Stimulated activated naive CD8-positive, alpha-beta T cell treated with anti-CD3 and anti-CD28 coated beads, Interleukin-15, Interleukin-2, amounts not matched to agents 100 ng/mL and 50 ng/mL, for 24 hours (primary cell): ENCODE data around the gene IMMP2L.

Experiments used
- H3K27ac Mint-ChIP-seq: one replicate; pipeline ENCODE4 v1.8.0; 2021; ENCODE audit warnings: mild to moderate bottlenecking, mixed read lengths
- H3K27me3 Mint-ChIP-seq: one replicate; pipeline ENCODE4 v1.8.0; 2021; ENCODE audit warnings: mixed read lengths
- H3K36me3 Mint-ChIP-seq: one replicate; pipeline ENCODE4 v1.8.0; 2021; ENCODE audit warnings: low read depth, mixed read lengths
- H3K4me1 Mint-ChIP-seq: one replicate; pipeline ENCODE4 v1.8.0; 2021; ENCODE audit warnings: low read depth, mixed read lengths
- H3K4me3 Mint-ChIP-seq: one replicate; pipeline ENCODE4 v1.8.0; 2021; ENCODE audit warnings: mild to moderate bottlenecking, mixed read lengths
- H3K9me3 Mint-ChIP-seq: one replicate; pipeline ENCODE4 v1.8.0; 2021; ENCODE audit warnings: mixed read lengths

IMMP2L gene

DNA sequence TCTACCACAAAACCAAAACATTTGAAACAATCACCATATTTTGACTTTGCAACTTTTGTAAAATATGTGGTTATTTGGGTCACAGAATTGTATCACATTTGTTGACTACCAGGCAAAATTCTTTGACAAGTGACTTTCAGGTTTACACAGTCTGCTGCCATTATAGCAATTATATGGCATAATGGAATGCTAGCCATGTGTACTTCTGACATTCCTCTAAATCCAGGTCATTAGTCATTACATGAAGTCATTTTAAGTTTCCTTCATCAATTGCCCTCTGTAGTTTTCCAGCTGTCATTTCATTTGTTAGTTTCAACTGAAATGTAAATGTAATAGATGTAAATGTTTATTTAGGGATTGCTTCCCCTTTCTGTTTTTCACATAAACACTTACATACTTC, 137.5 kb downstream of the IMMP2L start:
- Mint-ChIP-seq H3K36me3 (peaks cover 19% of the 10 kb centered on the region), H3K9me3 (peaks cover 8% of the 10 kb centered on the region)

DNA sequence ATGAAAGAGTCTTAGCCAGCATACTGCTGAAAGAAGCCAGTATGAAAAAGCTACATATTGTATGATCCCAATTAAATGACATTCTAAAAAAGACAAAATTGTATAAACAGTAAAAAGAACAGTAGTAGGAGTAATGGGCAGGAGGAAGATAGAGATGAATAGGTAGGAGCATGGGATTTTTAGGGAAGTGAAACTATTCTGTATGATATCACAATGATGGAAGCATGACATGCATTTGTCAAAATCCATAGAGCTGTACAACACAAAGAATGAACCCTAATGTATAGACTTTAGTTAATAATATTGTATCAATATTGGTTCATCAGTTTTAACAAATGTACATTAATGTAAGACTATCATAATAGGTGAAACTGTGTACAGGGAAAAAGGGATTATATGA, 147.9 kb downstream of the IMMP2L start:
- Mint-ChIP-seq H3K27me3 (no peaks in the 10 kb centered on the region), H3K4me1 (no peaks in the 10 kb centered on the region), H3K27ac (peak overlapping the region; percentile 9), H3K36me3 (peaks cover 13% of the 10 kb centered on the region), H3K4me3 (no peak overlapping the region), H3K9me3 (no peaks in the 10 kb centered on the region)

More for the DNA sequence above, 137.5 kb downstream of the IMMP2L start:
- Mint-ChIP-seq H3K27ac (no peak overlapping the region), H3K4me3 (no peak overlapping the region), H3K27me3 (no peaks in the 10 kb centered on the region), H3K4me1 (no peaks in the 10 kb centered on the region)

DNA sequence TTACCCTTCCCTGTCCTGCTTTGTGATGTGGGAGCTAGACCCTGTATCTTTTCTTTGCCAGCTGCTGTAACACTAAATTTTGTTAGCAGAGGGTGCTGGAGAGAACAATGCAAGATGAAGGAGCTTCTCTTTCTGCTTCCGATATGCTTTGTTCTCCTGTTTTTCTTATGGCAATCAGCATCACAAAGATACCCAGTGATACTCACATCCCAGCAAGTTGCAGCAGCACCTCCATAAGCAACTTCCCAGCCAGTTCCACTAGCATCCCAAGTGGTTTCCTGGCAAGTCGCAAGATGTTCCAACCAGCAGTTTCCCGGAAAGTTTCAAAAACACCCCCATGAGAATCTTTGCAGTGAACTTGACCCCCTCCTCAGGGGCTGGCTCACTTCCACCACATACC, 148.6 kb downstream of the IMMP2L start:
- no peak overlapping the region for H3K4me3 Mint-ChIP-seq
- H3K27me3 Mint-ChIP-seq = no peaks in the 10 kb centered on the region
- no peaks in the 10 kb centered on the region for H3K9me3 Mint-ChIP-seq
- H3K4me1 Mint-ChIP-seq = no peaks in the 10 kb centered on the region
- H3K36me3 Mint-ChIP-seq = peaks cover 13% of the 10 kb centered on the region
- H3K27ac Mint-ChIP-seq = no peak overlapping the region

DNA sequence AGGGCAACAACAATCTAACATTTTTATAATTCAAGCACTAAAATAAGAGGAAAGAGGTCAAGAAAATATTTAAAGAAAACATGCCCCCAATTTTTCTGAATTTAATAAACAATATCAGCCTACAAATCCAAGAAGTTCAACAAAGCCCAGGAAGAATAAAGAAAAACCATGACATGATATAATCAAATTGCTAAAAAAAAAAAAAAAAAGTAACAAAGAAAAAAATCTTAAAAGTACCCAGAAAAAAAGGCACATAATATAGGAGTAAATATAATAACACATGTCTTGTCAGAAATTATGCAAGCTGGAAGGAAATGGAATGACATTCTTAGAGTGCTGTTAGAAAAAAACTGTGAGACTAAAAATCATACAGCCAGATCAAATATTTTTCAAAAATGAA, 151.4 kb downstream of the IMMP2L start:
- no peak overlapping the region for H3K4me3 Mint-ChIP-seq
- peaks cover 7% of the 10 kb centered on the region for H3K9me3 Mint-ChIP-seq
- H3K27ac Mint-ChIP-seq = no peak overlapping the region
- H3K36me3 Mint-ChIP-seq = peaks cover 13% of the 10 kb centered on the region
- H3K27me3 Mint-ChIP-seq = no peaks in the 10 kb centered on the region
- H3K4me1 Mint-ChIP-seq = no peaks in the 10 kb centered on the region

DNA sequence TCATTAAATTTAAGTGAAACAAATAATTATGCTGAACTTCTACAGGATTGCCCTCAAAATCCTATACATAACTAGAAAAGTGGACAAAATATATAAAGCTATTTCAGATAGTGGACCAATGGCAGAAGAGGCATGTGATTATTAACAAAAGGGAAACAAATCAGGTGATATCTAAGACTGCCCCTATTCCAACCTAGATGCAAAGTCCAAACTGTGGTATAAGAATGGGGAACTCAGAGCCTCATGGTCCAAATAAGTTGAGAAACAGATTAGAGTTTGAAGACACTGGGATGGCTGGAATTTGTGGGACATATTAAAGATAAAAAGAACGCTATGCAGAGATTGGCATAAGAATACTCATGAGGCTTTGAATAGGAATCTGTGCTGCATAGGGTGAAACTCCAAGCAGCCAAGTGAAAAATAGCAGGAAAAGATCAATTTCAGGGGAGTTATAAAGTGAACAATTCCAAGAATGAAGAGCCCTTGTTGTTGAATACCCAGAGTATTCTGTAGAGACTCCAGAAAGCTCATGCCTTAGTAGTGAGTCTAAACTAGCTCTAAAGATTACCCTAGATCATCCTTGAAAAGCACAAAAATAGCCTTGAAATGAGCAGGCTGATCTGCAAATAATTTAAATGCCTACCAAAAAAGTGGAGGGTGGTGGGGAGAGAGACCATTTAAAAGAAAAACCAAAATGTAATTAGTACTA, 152.4 kb downstream of the IMMP2L start:
- H3K27me3 Mint-ChIP-seq = no peaks in the 10 kb centered on the region
- peaks cover 7% of the 10 kb centered on the region for H3K9me3 Mint-ChIP-seq
- H3K4me1 Mint-ChIP-seq = no peaks in the 10 kb centered on the region
- no peak overlapping the region for H3K4me3 Mint-ChIP-seq
- no peak overlapping the region for H3K27ac Mint-ChIP-seq
- H3K36me3 Mint-ChIP-seq = peaks cover 13% of the 10 kb centered on the region

DNA sequence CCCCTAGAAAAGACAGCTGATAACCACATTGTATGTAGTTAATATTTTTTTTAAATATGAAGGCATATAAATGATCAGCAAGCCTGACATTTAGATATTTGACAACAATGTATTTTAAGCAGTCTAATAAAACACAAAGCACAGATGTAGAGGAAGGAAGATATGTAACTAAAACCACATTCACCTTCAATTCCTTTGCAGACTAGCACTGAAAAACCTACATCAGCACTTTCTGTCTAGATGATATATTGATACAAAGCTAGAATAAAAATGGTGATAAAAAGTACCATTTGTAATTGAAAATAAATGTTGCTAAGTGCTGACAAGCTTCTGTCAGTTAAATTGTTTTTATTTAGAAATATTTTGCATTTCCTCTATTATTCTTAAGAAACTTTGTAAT, 153.6 kb downstream of the IMMP2L start:
- Mint-ChIP-seq H3K36me3 (peaks cover 13% of the 10 kb centered on the region), H3K4me3 (no peak overlapping the region), H3K4me1 (no peaks in the 10 kb centered on the region), H3K27ac (no peak overlapping the region), H3K27me3 (no peaks in the 10 kb centered on the region), H3K9me3 (peaks cover 7% of the 10 kb centered on the region)

DNA sequence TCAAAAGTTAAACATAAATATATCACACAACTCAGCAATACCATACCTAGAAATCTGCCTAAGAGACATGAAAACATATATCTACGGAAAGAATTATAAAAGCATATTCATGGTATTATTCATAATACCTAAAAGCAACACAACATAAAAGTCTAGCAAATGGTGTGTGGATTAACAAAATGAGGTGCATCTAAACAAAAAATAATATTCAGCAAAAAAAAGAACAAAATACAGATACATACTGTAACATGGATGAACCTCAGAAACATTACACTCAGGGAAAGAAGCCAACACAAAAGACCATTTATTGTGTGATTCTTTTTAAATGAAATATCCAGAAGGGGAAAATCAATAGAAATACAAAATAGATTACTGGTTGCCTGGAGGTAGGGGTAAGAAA, 155.0 kb downstream of the IMMP2L start:
- Mint-ChIP-seq H3K9me3 (peaks cover 12% of the 10 kb centered on the region), H3K27ac (no peak overlapping the region)

DNA sequence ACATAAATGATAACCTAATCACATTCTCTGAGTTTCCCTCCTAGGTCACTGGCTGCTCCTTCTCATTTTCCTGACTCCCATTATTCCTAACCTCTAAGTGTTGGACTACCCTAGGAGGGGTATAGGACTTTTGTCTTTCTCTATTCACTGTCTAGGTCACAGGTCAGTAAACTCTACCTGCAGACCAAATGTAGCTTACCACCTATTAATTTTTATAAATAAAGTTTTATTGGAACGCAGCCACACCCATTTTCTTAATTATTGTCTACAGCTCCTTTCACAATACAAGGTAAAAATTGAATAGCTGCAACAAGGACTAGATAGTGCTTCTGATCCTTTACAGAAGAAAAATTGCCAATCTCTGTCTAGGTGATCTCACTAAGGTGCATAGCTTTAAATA, 156.7 kb downstream of the IMMP2L start:
- H3K36me3 Mint-ChIP-seq = peaks cover 4% of the 10 kb centered on the region
- H3K4me3 Mint-ChIP-seq = no peak overlapping the region
- H3K4me1 Mint-ChIP-seq = no peaks in the 10 kb centered on the region
- no peaks in the 10 kb centered on the region for H3K27me3 Mint-ChIP-seq
- peaks cover 12% of the 10 kb centered on the region for H3K9me3 Mint-ChIP-seq
- H3K27ac Mint-ChIP-seq = no peak overlapping the region

More for the DNA sequence above, 155.0 kb downstream of the IMMP2L start:
- Mint-ChIP-seq H3K4me1 (no peaks in the 10 kb centered on the region), H3K4me3 (no peak overlapping the region), H3K27me3 (no peaks in the 10 kb centered on the region), H3K36me3 (peaks cover 17% of the 10 kb centered on the region)

DNA sequence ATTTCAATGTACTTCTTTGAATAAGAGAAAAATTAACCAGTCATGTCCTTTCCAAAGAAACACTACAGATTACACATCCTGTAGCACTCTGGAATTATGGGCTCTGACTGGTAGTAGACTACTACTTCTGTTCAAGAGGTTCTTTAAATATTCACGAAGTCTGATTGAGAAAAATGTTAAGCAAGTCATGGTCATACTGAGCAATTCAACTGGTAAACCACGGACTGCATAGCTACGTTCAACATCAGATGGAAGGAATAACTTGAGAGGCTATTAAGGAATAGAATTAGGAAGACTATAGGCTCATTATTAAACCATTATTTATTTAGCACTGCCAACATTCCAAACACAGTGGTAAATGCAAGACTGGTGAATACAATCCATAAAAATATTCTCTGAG, 160.8 kb downstream of the IMMP2L start:
- peaks cover 9% of the 10 kb centered on the region for H3K9me3 Mint-ChIP-seq
- H3K4me1 Mint-ChIP-seq = no peaks in the 10 kb centered on the region
- no peak overlapping the region for H3K27ac Mint-ChIP-seq
- peaks cover 13% of the 10 kb centered on the region for H3K36me3 Mint-ChIP-seq
- H3K27me3 Mint-ChIP-seq = no peaks in the 10 kb centered on the region
- H3K4me3 Mint-ChIP-seq = no peak overlapping the region

DNA sequence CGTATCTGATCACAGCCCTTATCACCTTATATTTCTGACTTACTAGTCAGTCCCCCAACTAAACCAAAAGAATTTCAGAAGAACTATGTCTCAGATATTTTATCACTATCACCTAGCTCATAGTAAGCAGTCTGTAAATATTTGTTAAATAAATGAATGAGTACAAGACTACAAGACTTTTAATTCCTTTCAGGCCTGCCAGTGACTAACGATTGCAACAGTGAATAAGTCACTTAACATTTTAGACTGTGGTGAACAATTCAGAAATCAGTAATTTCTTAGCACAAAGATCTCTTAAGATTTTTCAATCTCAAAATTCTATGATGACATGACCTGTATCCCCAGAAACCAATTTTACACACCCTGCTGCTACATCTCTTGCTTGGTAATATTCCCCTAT, 162.2 kb downstream of the IMMP2L start:
- Mint-ChIP-seq H3K36me3 (peaks cover 13% of the 10 kb centered on the region), H3K4me3 (no peak overlapping the region), H3K27me3 (no peaks in the 10 kb centered on the region), H3K27ac (no peak overlapping the region), H3K9me3 (peaks cover 5% of the 10 kb centered on the region), H3K4me1 (no peaks in the 10 kb centered on the region)

DNA sequence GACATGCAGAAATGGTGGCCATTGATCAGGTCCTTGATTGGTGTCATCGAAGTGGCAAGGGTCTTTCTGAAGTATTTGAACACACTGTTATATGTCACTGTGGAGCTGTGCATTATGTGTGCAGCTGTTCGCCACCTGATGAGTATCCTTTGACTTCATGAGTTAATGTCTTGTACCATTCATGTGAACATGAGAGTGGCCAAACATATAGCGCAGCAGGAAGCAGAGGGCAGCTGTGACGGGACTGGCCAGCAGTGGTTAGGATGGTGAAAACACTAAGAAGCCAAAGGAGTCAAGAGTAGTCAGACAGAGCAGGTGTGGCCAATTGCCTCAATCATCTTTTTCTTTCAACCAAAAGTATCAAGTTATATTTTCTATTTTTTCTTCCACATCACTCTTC, 167.4 kb downstream of the IMMP2L start:
- H3K4me1 Mint-ChIP-seq = no peaks in the 10 kb centered on the region
- H3K27me3 Mint-ChIP-seq = no peaks in the 10 kb centered on the region
- no peak overlapping the region for H3K27ac Mint-ChIP-seq
- peaks cover 24% of the 10 kb centered on the region for H3K36me3 Mint-ChIP-seq
- H3K4me3 Mint-ChIP-seq = no peak overlapping the region
- H3K9me3 Mint-ChIP-seq = no peaks in the 10 kb centered on the region

DNA sequence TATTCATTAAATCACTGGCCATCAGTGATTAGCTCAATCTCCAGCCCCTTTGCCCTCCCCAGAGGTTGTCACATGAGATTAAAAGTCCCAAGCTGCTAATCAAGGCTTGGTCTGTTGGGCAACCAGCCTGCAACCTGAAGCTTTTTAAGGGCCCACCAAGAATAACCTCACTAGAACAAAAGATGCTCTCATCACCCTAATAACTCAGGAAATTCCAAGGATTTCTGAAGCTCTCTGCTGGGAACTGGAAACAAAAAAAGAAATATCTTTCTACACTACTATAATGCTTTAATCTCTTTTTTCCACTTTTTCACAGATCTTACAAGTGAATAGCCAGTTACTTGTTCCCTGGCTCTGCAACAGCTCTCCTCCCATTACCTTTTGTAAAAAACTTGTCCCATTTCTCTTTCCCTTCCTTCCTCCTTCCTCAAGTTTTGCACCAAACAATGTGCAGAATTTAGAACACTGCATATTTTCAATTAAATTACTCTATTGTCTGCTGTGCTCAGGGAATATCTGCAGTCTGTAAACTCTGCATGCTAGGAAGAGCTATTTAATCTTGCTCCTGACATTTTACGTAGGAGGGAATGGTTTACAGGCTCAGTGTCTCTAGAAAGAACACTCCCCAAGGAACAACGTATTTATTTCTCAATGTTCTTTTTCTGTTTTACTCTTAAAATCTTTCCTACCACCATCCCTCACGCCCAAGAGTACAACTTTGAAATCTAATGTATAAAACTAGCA, 169.1 kb downstream of the IMMP2L start:
- Mint-ChIP-seq H3K27me3 (no peaks in the 10 kb centered on the region), H3K36me3 (peaks cover 34% of the 10 kb centered on the region), H3K27ac (no peak overlapping the region), H3K9me3 (peaks cover 11% of the 10 kb centered on the region), H3K4me1 (no peaks in the 10 kb centered on the region), H3K4me3 (no peak overlapping the region)

DNA sequence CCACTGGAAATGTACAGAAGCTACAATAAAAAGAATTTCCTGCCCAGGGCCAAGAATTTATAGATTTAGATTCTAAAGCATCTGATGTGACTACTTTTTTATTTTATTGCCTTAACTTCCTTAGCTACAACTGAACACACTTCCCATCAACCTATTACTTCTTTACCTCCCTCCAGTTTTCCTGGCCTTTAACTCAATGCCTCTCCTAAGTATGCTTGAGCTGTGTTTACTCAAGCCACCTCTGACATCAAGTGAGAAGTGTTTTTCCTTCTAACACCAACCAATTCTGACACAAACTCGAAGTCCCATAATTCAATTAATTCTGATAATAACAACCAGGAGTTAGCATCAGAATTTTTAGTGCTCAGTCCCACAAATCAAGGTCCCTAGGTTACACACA, 170.0 kb downstream of the IMMP2L start:
- H3K4me3 Mint-ChIP-seq = no peak overlapping the region
- peaks cover 32% of the 10 kb centered on the region for H3K36me3 Mint-ChIP-seq
- H3K27ac Mint-ChIP-seq = no peak overlapping the region
- H3K27me3 Mint-ChIP-seq = no peaks in the 10 kb centered on the region
- H3K4me1 Mint-ChIP-seq = no peaks in the 10 kb centered on the region
- peaks cover 12% of the 10 kb centered on the region for H3K9me3 Mint-ChIP-seq

DNA sequence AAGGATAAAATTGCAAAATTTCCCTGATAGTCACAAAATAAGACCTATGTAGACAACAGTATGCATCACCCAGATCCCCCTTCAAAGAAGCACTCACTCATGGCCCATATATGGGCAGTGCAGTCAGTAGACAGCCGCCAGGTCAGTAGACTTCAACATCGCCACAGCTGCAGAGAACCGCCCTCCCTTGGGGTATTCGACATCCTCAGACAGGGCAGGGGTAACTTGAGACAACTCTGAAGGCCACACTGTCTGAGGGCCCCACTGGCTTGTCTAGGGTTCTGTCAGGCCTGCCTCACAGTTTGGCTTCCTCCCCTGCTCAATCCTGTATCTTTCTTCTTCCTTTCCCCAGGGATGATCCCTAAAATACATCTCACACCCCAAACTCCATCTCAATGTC, 172.3 kb downstream of the IMMP2L start:
- no peak overlapping the region for H3K27ac Mint-ChIP-seq
- H3K27me3 Mint-ChIP-seq = no peaks in the 10 kb centered on the region
- no peaks in the 10 kb centered on the region for H3K4me1 Mint-ChIP-seq
- H3K4me3 Mint-ChIP-seq = no peak overlapping the region
- H3K9me3 Mint-ChIP-seq = peaks cover 12% of the 10 kb centered on the region
- H3K36me3 Mint-ChIP-seq = peaks cover 31% of the 10 kb centered on the region

DNA sequence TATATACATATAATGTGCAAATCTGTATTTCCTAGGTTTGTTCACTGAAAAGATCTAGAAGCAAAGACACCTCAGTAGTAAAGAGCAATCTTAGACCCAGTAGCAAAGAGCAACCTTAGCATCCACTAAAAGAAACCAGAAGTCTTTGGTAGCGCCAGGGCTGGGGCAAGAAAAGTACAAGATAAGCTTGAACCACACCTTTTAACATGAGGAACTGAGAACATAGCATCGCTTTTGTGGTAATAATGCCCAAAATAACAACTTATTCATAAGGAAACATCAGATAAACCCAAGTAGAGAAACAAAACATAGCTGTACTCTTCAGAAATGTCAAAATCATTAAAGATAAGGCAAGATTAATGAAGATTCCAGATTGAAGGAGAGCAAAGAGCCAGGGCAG, 173.4 kb downstream of the IMMP2L start:
- Mint-ChIP-seq H3K9me3 (peaks cover 12% of the 10 kb centered on the region), H3K27me3 (no peaks in the 10 kb centered on the region), H3K27ac (no peak overlapping the region), H3K4me3 (no peak overlapping the region), H3K36me3 (peaks cover 27% of the 10 kb centered on the region), H3K4me1 (no peaks in the 10 kb centered on the region)

DNA sequence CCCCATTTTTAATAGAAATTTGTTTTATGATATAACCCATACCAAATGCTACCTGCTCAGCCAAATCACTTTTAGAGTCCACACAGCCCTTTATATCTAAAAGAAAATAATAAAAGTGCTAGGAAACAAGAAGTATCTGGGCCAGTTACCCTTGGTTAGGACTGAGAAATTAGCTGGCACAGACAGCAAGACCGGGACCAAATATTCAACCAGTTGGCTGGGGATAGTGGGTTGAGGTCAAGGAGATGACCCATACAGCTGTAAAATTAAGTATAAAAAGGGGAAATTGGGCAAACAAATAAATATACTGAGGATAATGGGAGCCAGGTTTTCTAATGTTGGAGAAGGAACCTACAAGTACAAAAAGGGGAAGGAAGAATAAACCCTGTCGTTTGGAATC, 174.3 kb downstream of the IMMP2L start:
- Mint-ChIP-seq H3K27me3 (no peaks in the 10 kb centered on the region), H3K4me1 (no peaks in the 10 kb centered on the region), H3K27ac (no peak overlapping the region), H3K9me3 (peaks cover 12% of the 10 kb centered on the region), H3K36me3 (peaks cover 27% of the 10 kb centered on the region), H3K4me3 (no peak overlapping the region)
